ENCODE data around the gene EIF4E2. TPM values are rescaled to one million over a fixed set of nuclear protein-coding genes. Genes with fewer than 3 reads are reported as not detected.

EIF4E2 gene
- total RNA-seq, 1 experiment from 2014 or later: 97.8 TPM

DNA sequence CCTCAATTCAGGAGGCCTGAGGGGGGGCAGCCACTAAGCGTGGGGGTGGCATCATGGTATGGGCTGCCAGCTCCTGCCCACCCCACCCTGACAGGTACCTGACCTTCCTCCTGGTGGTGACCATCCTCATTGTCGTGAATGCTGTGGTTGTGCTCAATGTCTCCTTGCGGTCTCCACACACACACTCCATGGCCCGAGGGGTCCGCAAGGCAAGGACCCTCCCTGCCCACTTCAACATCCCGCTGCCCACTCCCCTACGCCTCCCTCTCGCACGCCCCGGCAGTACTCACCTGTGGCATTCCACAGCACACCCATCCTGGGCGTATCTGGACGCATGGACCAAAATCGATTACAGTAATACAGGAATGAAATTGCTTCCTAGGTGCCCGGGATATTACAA lies 7.0 kb upstream of the EIF4E2 start (continued):
- no peak for TF ChIP-seq NFE2L1 (CRISPR knock-in tag; IDR thresholded peaks at IDR 0.05)
- TF ChIP-seq SMAD4 (CRISPR knock-in tag; IDR thresholded peaks at IDR 0.05): no peak
- TF ChIP-seq PRRX2 (CRISPR knock-in tag; IDR thresholded peaks at IDR 0.05): no peak
- TF ChIP-seq, protein P1, sequence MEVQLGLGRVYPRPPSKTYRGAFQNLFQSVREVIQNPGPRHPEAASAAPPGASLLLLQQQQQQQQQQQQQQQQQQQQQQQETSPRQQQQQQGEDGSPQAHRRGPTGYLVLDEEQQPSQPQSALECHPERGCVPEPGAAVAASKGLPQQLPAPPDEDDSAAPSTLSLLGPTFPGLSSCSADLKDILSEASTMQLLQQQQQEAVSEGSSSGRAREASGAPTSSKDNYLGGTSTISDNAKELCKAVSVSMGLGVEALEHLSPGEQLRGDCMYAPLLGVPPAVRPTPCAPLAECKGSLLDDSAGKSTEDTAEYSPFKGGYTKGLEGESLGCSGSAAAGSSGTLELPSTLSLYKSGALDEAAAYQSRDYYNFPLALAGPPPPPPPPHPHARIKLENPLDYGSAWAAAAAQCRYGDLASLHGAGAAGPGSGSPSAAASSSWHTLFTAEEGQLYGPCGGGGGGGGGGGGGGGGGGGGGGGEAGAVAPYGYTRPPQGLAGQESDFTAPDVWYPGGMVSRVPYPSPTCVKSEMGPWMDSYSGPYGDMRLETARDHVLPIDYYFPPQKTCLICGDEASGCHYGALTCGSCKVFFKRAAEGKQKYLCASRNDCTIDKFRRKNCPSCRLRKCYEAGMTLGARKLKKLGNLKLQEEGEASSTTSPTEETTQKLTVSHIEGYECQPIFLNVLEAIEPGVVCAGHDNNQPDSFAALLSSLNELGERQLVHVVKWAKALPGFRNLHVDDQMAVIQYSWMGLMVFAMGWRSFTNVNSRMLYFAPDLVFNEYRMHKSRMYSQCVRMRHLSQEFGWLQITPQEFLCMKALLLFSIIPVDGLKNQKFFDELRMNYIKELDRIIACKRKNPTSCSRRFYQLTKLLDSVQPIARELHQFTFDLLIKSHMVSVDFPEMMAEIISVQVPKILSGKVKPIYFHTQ (CRISPR knock-in tag; IDR thresholded peaks at IDR 0.05): no peak
- no peak for TF ChIP-seq MYBL2 (CRISPR knock-in tag; IDR thresholded peaks at IDR 0.05)

DNA sequence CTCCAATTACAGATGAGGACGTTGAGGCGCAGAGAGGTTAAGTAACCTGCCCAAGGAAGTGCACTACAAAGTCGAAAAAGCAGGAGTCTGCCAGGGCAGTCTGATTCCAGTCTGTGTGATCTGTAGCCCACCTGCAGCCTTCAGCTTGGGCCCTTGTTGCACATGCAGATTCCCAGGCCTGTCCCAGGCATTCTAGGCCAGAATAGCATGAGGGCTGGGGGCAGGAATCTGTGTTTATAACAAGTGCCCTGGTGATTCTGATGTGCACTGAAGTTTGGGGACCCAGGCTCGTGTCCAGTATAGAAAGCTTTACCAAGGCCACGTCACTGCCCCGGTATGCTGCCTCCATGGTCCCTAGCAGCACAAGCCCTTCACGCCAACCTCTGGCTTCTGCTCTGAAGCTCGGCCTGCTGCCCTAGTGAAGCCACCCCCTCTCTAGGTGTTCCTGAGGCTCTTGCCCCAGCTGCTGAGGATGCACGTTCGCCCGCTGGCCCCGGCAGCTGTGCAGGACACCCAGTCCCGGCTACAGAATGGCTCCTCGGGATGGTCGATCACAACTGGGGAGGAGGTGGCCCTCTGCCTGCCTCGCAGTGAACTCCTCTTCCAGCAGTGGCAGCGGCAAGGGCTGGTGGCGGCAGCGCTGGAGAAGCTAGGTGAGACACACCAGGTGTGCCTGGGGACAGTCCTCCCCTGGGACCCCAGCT lies 6.4 kb upstream of the EIF4E2 start:
- Mint-ChIP-seq H3K9me3 (peaks cover 8% of the 10 kb centered on the region), H3K36me3 (peaks cover 23% of the 10 kb centered on the region), H3K4me3 (no peak overlapping the region), H3K4me1 (peaks cover 7% of the 10 kb centered on the region), H3K27ac (peak overlapping the region; percentile 74; the same call in 1 of the 2 replicates), H3K27me3 (ENCODE audit: low read depth) (peaks cover 6% of the 10 kb centered on the region)
- TF ChIP-seq, protein P2, sequence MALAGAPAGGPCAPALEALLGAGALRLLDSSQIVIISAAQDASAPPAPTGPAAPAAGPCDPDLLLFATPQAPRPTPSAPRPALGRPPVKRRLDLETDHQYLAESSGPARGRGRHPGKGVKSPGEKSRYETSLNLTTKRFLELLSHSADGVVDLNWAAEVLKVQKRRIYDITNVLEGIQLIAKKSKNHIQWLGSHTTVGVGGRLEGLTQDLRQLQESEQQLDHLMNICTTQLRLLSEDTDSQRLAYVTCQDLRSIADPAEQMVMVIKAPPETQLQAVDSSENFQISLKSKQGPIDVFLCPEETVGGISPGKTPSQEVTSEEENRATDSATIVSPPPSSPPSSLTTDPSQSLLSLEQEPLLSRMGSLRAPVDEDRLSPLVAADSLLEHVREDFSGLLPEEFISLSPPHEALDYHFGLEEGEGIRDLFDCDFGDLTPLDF (CRISPR knock-in tag; IDR thresholded peaks at IDR 0.05): no peak
- TF ChIP-seq, protein P3, sequence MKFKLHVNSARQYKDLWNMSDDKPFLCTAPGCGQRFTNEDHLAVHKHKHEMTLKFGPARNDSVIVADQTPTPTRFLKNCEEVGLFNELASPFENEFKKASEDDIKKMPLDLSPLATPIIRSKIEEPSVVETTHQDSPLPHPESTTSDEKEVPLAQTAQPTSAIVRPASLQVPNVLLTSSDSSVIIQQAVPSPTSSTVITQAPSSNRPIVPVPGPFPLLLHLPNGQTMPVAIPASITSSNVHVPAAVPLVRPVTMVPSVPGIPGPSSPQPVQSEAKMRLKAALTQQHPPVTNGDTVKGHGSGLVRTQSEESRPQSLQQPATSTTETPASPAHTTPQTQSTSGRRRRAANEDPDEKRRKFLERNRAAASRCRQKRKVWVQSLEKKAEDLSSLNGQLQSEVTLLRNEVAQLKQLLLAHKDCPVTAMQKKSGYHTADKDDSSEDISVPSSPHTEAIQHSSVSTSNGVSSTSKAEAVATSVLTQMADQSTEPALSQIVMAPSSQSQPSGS (CRISPR knock-in tag; IDR thresholded peaks at IDR 0.05; ENCODE audit: borderline replicate concordance, low read depth): no peak
- no peak for TF ChIP-seq GABPB1 (CRISPR knock-in tag; IDR thresholded peaks at IDR 0.05)
- TF ChIP-seq, protein P4, sequence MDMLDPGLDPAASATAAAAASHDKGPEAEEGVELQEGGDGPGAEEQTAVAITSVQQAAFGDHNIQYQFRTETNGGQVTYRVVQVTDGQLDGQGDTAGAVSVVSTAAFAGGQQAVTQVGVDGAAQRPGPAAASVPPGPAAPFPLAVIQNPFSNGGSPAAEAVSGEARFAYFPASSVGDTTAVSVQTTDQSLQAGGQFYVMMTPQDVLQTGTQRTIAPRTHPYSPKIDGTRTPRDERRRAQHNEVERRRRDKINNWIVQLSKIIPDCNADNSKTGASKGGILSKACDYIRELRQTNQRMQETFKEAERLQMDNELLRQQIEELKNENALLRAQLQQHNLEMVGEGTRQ (CRISPR knock-in tag; IDR thresholded peaks at IDR 0.05): no peak
- TF ChIP-seq, protein P5, sequence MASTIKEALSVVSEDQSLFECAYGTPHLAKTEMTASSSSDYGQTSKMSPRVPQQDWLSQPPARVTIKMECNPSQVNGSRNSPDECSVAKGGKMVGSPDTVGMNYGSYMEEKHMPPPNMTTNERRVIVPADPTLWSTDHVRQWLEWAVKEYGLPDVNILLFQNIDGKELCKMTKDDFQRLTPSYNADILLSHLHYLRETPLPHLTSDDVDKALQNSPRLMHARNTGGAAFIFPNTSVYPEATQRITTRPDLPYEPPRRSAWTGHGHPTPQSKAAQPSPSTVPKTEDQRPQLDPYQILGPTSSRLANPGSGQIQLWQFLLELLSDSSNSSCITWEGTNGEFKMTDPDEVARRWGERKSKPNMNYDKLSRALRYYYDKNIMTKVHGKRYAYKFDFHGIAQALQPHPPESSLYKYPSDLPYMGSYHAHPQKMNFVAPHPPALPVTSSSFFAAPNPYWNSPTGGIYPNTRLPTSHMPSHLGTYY (CRISPR knock-in tag; IDR thresholded peaks at IDR 0.05): no peak
- TF ChIP-seq CREB1 (CRISPR knock-in tag; IDR thresholded peaks at IDR 0.05): no peak
- no peak for TF ChIP-seq RELA (CRISPR knock-in tag; IDR thresholded peaks at IDR 0.05; ENCODE audit: borderline replicate concordance)
- TF ChIP-seq FOXJ3 (CRISPR knock-in tag; IDR thresholded peaks at IDR 0.05; ENCODE audit: borderline replicate concordance): no peak
- TF ChIP-seq, protein P6, sequence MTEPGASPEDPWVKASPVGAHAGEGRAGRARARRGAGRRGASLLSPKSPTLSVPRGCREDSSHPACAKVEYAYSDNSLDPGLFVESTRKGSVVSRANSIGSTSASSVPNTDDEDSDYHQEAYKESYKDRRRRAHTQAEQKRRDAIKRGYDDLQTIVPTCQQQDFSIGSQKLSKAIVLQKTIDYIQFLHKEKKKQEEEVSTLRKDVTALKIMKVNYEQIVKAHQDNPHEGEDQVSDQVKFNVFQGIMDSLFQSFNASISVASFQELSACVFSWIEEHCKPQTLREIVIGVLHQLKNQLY (CRISPR knock-in tag; IDR thresholded peaks at IDR 0.05): no peak
- DNase-seq (ENCODE audit: low spot score): no peak
- ATAC-seq: no peak
- ChIA-PET POLR2A (no interaction called here), CTCF (interaction anchor here (0.9 to 1.3 kb wide), 3 partner anchors 13 to 22 kb away, joined by 3 read pairs; no protein-coding TSS in a partner anchor)

DNA sequence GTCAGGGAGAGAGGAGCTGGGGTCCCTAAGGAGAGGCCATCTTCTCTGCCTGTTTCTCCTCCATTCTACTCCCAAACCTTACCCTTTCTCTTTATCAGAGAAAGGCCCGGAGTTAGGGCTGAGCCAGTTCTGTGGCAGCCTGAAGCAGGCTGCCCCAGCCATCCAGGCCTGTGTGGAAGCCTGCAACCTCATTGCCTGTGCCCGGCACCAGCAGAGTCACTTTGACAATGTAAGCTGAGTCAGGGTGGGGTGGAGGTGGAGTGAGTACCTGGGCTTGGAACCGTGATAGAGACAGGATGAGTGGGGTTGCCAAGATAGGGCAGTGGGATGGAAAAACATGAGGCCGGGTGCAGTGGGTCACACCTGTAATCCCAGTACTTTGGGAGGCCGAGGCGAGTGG lies 5.8 kb upstream of the EIF4E2 start:
- Mint-ChIP-seq H3K36me3 (peaks cover 28% of the 10 kb centered on the region), H3K27me3 (ENCODE audit: low read depth) (peaks cover 6% of the 10 kb centered on the region), H3K9me3 (peaks cover 10% of the 10 kb centered on the region), H3K4me1 (peaks cover 5% of the 10 kb centered on the region), H3K4me3 (no peak overlapping the region), H3K27ac (peak overlapping the region; percentile 74; the same call in 1 of the 2 replicates)
- ChIA-PET CTCF (interaction anchor here (0.9 to 1.3 kb wide), 3 partner anchors 13 to 23 kb away, joined by 3 read pairs; no protein-coding TSS in a partner anchor), POLR2A (no interaction called here)
- no peak for DNase-seq (ENCODE audit: low spot score)
- ATAC-seq: no peak
- TF ChIP-seq, protein P7, sequence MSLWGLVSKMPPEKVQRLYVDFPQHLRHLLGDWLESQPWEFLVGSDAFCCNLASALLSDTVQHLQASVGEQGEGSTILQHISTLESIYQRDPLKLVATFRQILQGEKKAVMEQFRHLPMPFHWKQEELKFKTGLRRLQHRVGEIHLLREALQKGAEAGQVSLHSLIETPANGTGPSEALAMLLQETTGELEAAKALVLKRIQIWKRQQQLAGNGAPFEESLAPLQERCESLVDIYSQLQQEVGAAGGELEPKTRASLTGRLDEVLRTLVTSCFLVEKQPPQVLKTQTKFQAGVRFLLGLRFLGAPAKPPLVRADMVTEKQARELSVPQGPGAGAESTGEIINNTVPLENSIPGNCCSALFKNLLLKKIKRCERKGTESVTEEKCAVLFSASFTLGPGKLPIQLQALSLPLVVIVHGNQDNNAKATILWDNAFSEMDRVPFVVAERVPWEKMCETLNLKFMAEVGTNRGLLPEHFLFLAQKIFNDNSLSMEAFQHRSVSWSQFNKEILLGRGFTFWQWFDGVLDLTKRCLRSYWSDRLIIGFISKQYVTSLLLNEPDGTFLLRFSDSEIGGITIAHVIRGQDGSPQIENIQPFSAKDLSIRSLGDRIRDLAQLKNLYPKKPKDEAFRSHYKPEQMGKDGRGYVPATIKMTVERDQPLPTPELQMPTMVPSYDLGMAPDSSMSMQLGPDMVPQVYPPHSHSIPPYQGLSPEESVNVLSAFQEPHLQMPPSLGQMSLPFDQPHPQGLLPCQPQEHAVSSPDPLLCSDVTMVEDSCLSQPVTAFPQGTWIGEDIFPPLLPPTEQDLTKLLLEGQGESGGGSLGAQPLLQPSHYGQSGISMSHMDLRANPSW (CRISPR knock-in tag; conservative IDR thresholded peaks at IDR 0.05; ENCODE audit: low read depth): no peak
- TF ChIP-seq, protein P3 (CRISPR knock-in tag; IDR thresholded peaks at IDR 0.05; ENCODE audit: borderline replicate concordance, low read depth): no peak
- TF ChIP-seq, protein P8, sequence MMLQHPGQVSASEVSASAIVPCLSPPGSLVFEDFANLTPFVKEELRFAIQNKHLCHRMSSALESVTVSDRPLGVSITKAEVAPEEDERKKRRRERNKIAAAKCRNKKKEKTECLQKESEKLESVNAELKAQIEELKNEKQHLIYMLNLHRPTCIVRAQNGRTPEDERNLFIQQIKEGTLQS (CRISPR knock-in tag; conservative IDR thresholded peaks at IDR 0.05): no peak
- no peak for TF ChIP-seq KAT7 (CRISPR knock-in tag; IDR thresholded peaks at IDR 0.05; ENCODE audit: borderline replicate concordance)
- TF ChIP-seq, protein P4 (CRISPR knock-in tag; IDR thresholded peaks at IDR 0.05): no peak

Measured in WTC11 (cell line).